RWPE2 (cell line): Measurements from ENCODE around the gene WDR87.

ENCODE experiments used
- ATAC-seq: fragments of 200-7000 bp; cut with Tn5 transposase; 3 replicates; pipeline ENCODE4 v1.9.1; 2021; ENCODE audit warnings: low read depth
- DNase-seq: peaks from one replicate; pipeline ENCODE4 v3.0.0-alpha.2; 2020; ENCODE audit warnings: low spot score
- H3K27ac ChIP-seq: fragments of 450-650 bp; 2 replicates; pipeline ENCODE4 v1.5.1; 2017; ENCODE audit warnings: mild to moderate bottlenecking; ENCODE audit not compliant: poor library complexity, severe bottlenecking
- H3K27me3 ChIP-seq: fragments of 250-450 bp; sonication (Bioruptor Pico); 2 replicates; pipeline ENCODE4 v1.5.1; 2021; ENCODE audit warnings: mild to moderate bottlenecking, moderate library complexity; ENCODE audit not compliant: insufficient read depth, poor library complexity, severe bottlenecking
- H3K36me3 ChIP-seq: fragments of 250-450 bp; sonication (Bioruptor Pico); 2 replicates; pipeline ENCODE4 v1.5.1; 2020; ENCODE audit warnings: low read depth, mild to moderate bottlenecking, moderate library complexity
- H3K4me1 ChIP-seq: fragments of 250-450 bp; sonication (Bioruptor Pico); 2 replicates; pipeline ENCODE4 v1.5.1; 2021; ENCODE audit warnings: mild to moderate bottlenecking, moderate library complexity; ENCODE audit not compliant: insufficient read depth, poor library complexity, severe bottlenecking
- H3K4me3 ChIP-seq: fragments of 250-450 bp; sonication (Bioruptor Pico); 2 replicates; pipeline ENCODE4 v1.5.1; 2021; ENCODE audit warnings: mild to moderate bottlenecking, moderate library complexity; ENCODE audit not compliant: severe bottlenecking
- H3K9me3 ChIP-seq: fragments of 250-450 bp; sonication (Bioruptor Pico); 2 replicates; pipeline ENCODE4 v1.5.1; 2021; ENCODE audit warnings: mild to moderate bottlenecking, moderate library complexity; ENCODE audit not compliant: severe bottlenecking
- CTCF ChIP-seq: fragments of 450-650 bp; IDR thresholded peaks from one replicate; pipeline ENCODE4 v1.5.1; 2017; ENCODE audit warnings: mild to moderate bottlenecking, moderate library complexity; ENCODE audit not compliant: poor library complexity, severe bottlenecking

Gene WDR87

GRCh38 chr19:37920591-37921450 is 14.4 kb upstream of the WDR87 start:
- ATAC-seq (no peak), DNase-seq (no peak)
- Histone ChIP-seq H3K36me3 (peaks cover 55% of the 10 kb centered on the region), H3K27ac (no peak overlapping the region), H3K9me3 (no peaks in the 10 kb centered on the region), H3K4me3 (no peak overlapping the region), H3K27me3 (no peaks in the 10 kb centered on the region), H3K4me1 (no peaks in the 10 kb centered on the region)
- no peak for TF ChIP-seq CTCF

- no peak overlapping the region for H3K27ac ChIP-seq
- TF ChIP-seq CTCF: no peak
- DNase-seq: no peak
These were observed 8.5 kb upstream of the WDR87 start for GRCh38 chr19:37914908-37915307.

GRCh38 chr19:37909661-37910199 is 3.3 kb upstream of the WDR87 start:
- peaks cover 8% of the 10 kb centered on the region for H3K36me3 ChIP-seq
- H3K27ac ChIP-seq: peak overlapping the region; percentile 72
- no peak overlapping the region for H3K4me3 ChIP-seq
- peaks cover 22% of the 10 kb centered on the region for H3K4me1 ChIP-seq
- H3K9me3 ChIP-seq: no peaks in the 10 kb centered on the region
- no peak for DNase-seq
- no peaks in the 10 kb centered on the region for H3K27me3 ChIP-seq
- TF ChIP-seq CTCF: no peak
- ATAC-seq: no peak

More at GRCh38 chr19:37914908-37915307, 8.5 kb upstream of the WDR87 start:
- no peaks in the 10 kb centered on the region for H3K9me3 ChIP-seq
- peaks cover 10% of the 10 kb centered on the region for H3K4me1 ChIP-seq
- H3K27me3 ChIP-seq: no peaks in the 10 kb centered on the region
- peaks cover 36% of the 10 kb centered on the region for H3K36me3 ChIP-seq
- no peak overlapping the region for H3K4me3 ChIP-seq
- ATAC-seq: no peak

GRCh38 chr19:37907735-37908455 is 1.5 kb upstream of the WDR87 start:
- no peak for TF ChIP-seq CTCF
- Histone ChIP-seq H3K27ac (peak overlapping the region; percentile 72), H3K4me3 (peak overlapping the region; percentile 98), H3K4me1 (peaks cover 22% of the 10 kb centered on the region), H3K36me3 (peaks cover 8% of the 10 kb centered on the region), H3K9me3 (no peaks in the 10 kb centered on the region), H3K27me3 (no peaks in the 10 kb centered on the region)
- DNase-seq: no peak
- ATAC-seq: no peak
